ENCODE data around the gene THSD8.

GRCh38 chr19:12785431-12786031, 16.3 kb upstream of the THSD8 start:
- peak in 1 of 2 donors; percentile 5 for TF ChIP-seq POLR2AphosphoS5 (IDR thresholded peaks at IDR 0.05; ENCODE audit: insufficient read depth in 1 of 2, low read depth in 1 of 2)
- no peak for TF ChIP-seq POLR2A (IDR thresholded peaks at IDR 0.05)
- no peak for TF ChIP-seq CTCF (IDR thresholded peaks at IDR 0.05)

All from vagina (tissue), 2 donors.